OCI-LY1 (cell line): ENCODE data around the gene TBP.
"Not testable (repeated sequence)": the region's sequence is repeated elsewhere in the genome, so short reads cannot be mapped to it uniquely, and the experiment has no call there.

ENCODE experiments used
- H2AFZ ChIP-seq: fragments of 200-600 bp; sonication (generic), shearing (Covaris generic); 2 replicates; pipeline ENCODE4 v1.6.0; 2014; ENCODE audit warnings: antibody characterized with exemption, mild to moderate bottlenecking, low read length
- H3F3A ChIP-seq: fragments of 200-600 bp; sonication (generic), shearing (Covaris generic); 2 replicates; pipeline ENCODE4 v1.6.0; 2014; ENCODE audit warnings: mild to moderate bottlenecking, antibody characterized with exemption, low read length, moderate library complexity; ENCODE audit not compliant: insufficient read depth
- H3K27ac ChIP-seq: fragments of 200-600 bp; sonication (generic); 2 replicates; pipeline ENCODE4 v1.5.1; 2014; ENCODE audit warnings: low read length, mixed run types, mild to moderate bottlenecking, low read depth; ENCODE audit not compliant: poor library complexity, severe bottlenecking
- H3K27me3 ChIP-seq: fragments of 200-600 bp; sonication (generic); 2 replicates; pipeline ENCODE4 v1.6.0; 2014; ENCODE audit warnings: antibody characterized with exemption, mild to moderate bottlenecking, low read length, moderate library complexity; ENCODE audit not compliant: insufficient read depth
- H3K36me3 ChIP-seq: fragments of 200-600 bp; sonication (generic); 2 replicates; pipeline ENCODE4 v1.6.1; 2014; ENCODE audit warnings: mild to moderate bottlenecking, antibody characterized with exemption, low read length, moderate library complexity, mixed read lengths; ENCODE audit not compliant: insufficient read depth
- H3K4me1 ChIP-seq: fragments of 200-600 bp; sonication (generic); 2 replicates; pipeline ENCODE4 v1.5.1; 2014; ENCODE audit warnings: mild to moderate bottlenecking, low read length, moderate library complexity; ENCODE audit not compliant: insufficient read depth, severe bottlenecking
- H3K4me2 ChIP-seq: fragments of 200-600 bp; sonication (generic), shearing (Covaris generic); 2 replicates; pipeline ENCODE4 v1.6.1; 2014; ENCODE audit warnings: low read length
- H3K4me3 ChIP-seq: fragments of 200-600 bp; sonication (generic); 2 replicates; pipeline ENCODE4 v1.5.1; 2014; ENCODE audit warnings: low read length, low read depth, mild to moderate bottlenecking, mixed read lengths; ENCODE audit not compliant: poor library complexity, severe bottlenecking
- H3K79me2 ChIP-seq: fragments of 200-600 bp; shearing (Covaris generic); 2 replicates; pipeline ENCODE4 v1.6.1; 2016; ENCODE audit warnings: mixed run types, low read length, mixed read lengths; ENCODE audit not compliant: insufficient read depth
- H3K9ac ChIP-seq: fragments of 200-600 bp; sonication (generic), shearing (Covaris generic); 2 replicates; pipeline ENCODE4 v1.6.1; 2014; ENCODE audit warnings: mild to moderate bottlenecking, low read length, mixed read lengths
- H3K9me2 ChIP-seq: fragments of 200-600 bp; sonication (generic), shearing (Covaris generic); 2 replicates; pipeline ENCODE4 v1.6.1; 2014; ENCODE audit warnings: low read depth, mild to moderate bottlenecking, low read length, mixed read lengths
- H3K9me3 ChIP-seq: fragments of 200-600 bp; shearing (Covaris generic); 2 replicates; pipeline ENCODE4 v1.6.1; 2014; ENCODE audit warnings: low read length, mixed read lengths
- H4K20me1 ChIP-seq: fragments of 200-600 bp; sonication (generic), shearing (Covaris generic); 2 replicates; pipeline ENCODE4 v1.6.0; 2016; ENCODE audit warnings: mild to moderate bottlenecking, low read length; ENCODE audit not compliant: insufficient read depth
- EZH2 ChIP-seq: fragments of 200-600 bp; sonication (generic), shearing (Covaris generic); IDR thresholded peaks from 2 replicates; pipeline ENCODE4 v1.8.0; 2017; ENCODE audit warnings: borderline replicate concordance, mixed run types, mild to moderate bottlenecking, antibody characterized with exemption, low read length, moderate library complexity, mixed read lengths
- TF ChIP-seq, protein P1 (sequence below): fragments of 200-600 bp; sonication (generic), shearing (Covaris generic); IDR thresholded peaks from 2 replicates; pipeline ENCODE4 v1.5.1; 2017; ENCODE audit warnings: mild to moderate bottlenecking, antibody characterized with exemption, low read length, moderate library complexity, mixed read lengths

TBP gene

DNA sequence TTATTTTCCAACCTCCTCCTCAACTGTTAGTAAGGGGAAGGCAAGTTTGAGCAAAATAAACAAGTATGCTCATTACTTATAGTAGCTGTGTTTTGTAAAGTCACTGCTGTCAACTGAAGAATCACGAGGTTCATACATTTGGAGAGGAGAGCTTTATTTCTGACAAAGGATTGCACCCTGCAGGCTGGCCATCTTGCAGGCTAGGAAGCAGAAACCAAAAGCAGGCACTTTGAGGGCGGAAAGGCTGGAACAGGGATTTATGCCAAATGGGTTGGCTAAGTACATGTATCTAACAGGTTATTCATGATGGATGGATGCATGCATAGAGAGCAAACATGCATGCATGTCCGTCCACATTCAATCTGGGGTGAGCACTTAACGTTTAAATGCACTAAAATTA is 47.7 kb upstream of the TBP start:
- Histone ChIP-seq H3K4me1 (no peaks in the 10 kb centered on the region), H3K9me3 (no peaks in the 10 kb centered on the region), H4K20me1 (no peaks in the 10 kb centered on the region), H3F3A (no peaks in the 10 kb centered on the region), H3K27me3 (no peaks in the 10 kb centered on the region), H3K4me3 (no peak overlapping the region), H3K27ac (no peak overlapping the region), H3K9me2 (no peaks in the 10 kb centered on the region), H3K9ac (no peak overlapping the region), H3K79me2 (no peaks in the 10 kb centered on the region), H3K4me2 (no peak overlapping the region), H2AFZ (no peak overlapping the region), H3K36me3 (no peaks in the 10 kb centered on the region)
- TF ChIP-seq, protein P1, sequence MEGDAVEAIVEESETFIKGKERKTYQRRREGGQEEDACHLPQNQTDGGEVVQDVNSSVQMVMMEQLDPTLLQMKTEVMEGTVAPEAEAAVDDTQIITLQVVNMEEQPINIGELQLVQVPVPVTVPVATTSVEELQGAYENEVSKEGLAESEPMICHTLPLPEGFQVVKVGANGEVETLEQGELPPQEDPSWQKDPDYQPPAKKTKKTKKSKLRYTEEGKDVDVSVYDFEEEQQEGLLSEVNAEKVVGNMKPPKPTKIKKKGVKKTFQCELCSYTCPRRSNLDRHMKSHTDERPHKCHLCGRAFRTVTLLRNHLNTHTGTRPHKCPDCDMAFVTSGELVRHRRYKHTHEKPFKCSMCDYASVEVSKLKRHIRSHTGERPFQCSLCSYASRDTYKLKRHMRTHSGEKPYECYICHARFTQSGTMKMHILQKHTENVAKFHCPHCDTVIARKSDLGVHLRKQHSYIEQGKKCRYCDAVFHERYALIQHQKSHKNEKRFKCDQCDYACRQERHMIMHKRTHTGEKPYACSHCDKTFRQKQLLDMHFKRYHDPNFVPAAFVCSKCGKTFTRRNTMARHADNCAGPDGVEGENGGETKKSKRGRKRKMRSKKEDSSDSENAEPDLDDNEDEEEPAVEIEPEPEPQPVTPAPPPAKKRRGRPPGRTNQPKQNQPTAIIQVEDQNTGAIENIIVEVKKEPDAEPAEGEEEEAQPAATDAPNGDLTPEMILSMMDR = no peak
- TF ChIP-seq EZH2 = no peak

- H3K4me3 ChIP-seq, H3K9me3 ChIP-seq, H2AFZ ChIP-seq, H3K79me2 ChIP-seq, H3K9ac ChIP-seq, H3K36me3 ChIP-seq, H3K27me3 ChIP-seq, H3K4me1 ChIP-seq, H3F3A ChIP-seq, H3K4me2 ChIP-seq, H3K9me2 ChIP-seq, H4K20me1 ChIP-seq, H3K27ac ChIP-seq: not testable (repeated sequence)
Measured at GRCh38 chr6:170507728-170508127, 46.4 kb upstream of the TBP start.

GRCh38 chr6:170508275-170508674 is 45.9 kb upstream of the TBP start:
- not testable (repeated sequence) for H3K79me2 ChIP-seq, H3K36me3 ChIP-seq, H3K4me3 ChIP-seq, H3K4me2 ChIP-seq, H3K4me1 ChIP-seq, H3K9ac ChIP-seq, H4K20me1 ChIP-seq, H3K27me3 ChIP-seq, H3K27ac ChIP-seq, H3F3A ChIP-seq, H3K9me2 ChIP-seq, H2AFZ ChIP-seq, H3K9me3 ChIP-seq

DNA sequence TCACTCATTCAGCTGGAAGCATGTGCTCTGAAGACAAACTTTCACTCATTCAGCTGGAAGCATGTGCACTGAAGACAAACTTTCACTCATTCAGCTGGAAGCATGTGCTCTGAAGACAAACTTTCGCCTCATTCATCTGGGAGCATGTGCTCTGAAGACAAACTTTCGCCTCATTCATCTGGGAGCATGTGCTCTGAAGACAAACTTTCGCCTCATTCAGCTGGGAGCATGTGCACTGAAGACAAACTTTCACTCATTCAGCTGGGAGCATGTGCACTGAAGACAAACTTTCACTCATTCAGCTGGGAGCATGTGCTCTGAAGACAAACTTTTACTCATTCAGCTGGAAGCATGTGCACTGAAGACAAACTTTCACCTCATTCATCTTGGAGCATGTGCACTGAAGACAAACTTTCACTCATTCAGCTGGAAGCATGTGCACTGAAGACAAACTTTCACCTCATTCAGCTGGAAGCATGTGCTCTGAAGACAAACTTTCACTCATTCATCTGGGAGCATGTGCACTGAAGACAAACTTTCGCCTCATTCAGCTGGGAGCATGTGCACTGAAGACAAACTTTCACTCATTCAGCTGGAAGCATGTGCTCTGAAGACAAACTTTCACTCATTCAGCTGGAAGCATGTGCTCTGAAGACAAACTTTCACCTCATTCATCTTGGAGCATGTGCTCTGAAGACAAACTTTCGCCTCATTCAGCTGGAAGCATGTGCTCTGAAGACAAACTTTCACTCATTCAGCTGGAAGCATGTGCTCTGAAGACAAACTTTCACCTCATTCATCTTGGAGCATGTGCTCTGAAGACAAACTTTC is 45.1 kb upstream of the TBP start:
- H3K9ac ChIP-seq, H3K4me1 ChIP-seq, H3K9me2 ChIP-seq, H3K36me3 ChIP-seq, H3K4me3 ChIP-seq, H3K79me2 ChIP-seq, H3K27me3 ChIP-seq, H3F3A ChIP-seq, H4K20me1 ChIP-seq, H2AFZ ChIP-seq, H3K27ac ChIP-seq, H3K9me3 ChIP-seq, H3K4me2 ChIP-seq: not testable (repeated sequence)
